ENCODE results near the gene STAT3. TPM values are rescaled to one million over a fixed set of nuclear protein-coding genes. Genes with fewer than 3 reads are reported as not detected.
A peak's percentile ranks its signal among the peaks of the same experiment; 100 is the strongest.
"Not testable (repeated sequence)": the region's sequence is repeated elsewhere in the genome, so short reads cannot be mapped to it uniquely, and the experiment has no call there.

The STAT3 gene
- total and polyA plus RNA-seq, 2 donors (not counting 3 experiments of a cell fraction or from before 2014, with no cell fraction given) = 59.1 to 124 TPM

GRCh38 chr17:42361781-42362186 is 26.5 kb downstream of the STAT3 start:
- Histone ChIP-seq H3K4me1 (ENCODE audit: control insufficient read depth, extremely low read depth, insufficient read depth, low read length) (no peaks in the 10 kb centered on the region), H3K79me2 (ENCODE audit: control insufficient read depth, insufficient read depth, low read length) (peaks cover 82% of the 10 kb centered on the region), H3K27me3 (ENCODE audit: control insufficient read depth in 2 of 2, insufficient read depth in 2 of 2, low read length in 2 of 2) (no peaks in the 10 kb centered on the region), H3K4me2 (ENCODE audit: insufficient read depth, low read length) (no peak overlapping the region), H3K9ac (replicated peaks; ENCODE audit: extremely low read depth, insufficient read depth, low read length) (no peak overlapping the region), H2AFZ (ENCODE audit: low read depth, low read length) (no peak overlapping the region), H3K36me3 (ENCODE audit: control insufficient read depth in 2 of 2, extremely low read depth in 1 of 2, insufficient read depth in 2 of 2, low read length in 2 of 2) (no peaks in the 10 kb centered on the region), H4K20me1 (replicated peaks; ENCODE audit: control insufficient read depth, extremely low read depth, insufficient read depth, low read length) (peaks cover 4% of the 10 kb centered on the region), H3K27ac (ENCODE audit: insufficient read depth, low read depth, low read length) (no peak overlapping the region), H3K9me3 (replicated peaks; ENCODE audit: control insufficient read depth, insufficient read depth, low read length) (no peaks in the 10 kb centered on the region), H3K9me1 (replicated peaks; ENCODE audit: control insufficient read depth, extremely low read depth, insufficient read depth, low read length) (no peaks in the 10 kb centered on the region), H3K4me3 (replicated peaks in 1 of 3; ENCODE audit: insufficient read depth in 1 of 3, low read depth in 1 of 3, low read length in 3 of 3) (no peak overlapping the region)
- intact Hi-C loops (cut with micrococcal nuclease) (no loop called here), dilution Hi-C loops (cut with MboI; ENCODE audit: extremely low pct_ligation_motif_present, low sequenced_read_pairs) (no loop called here)
- CTCF ChIA-PET = interaction anchor here (1.2 to 1.8 kb wide), 2 partner anchors 33 to 156 kb away, joined by 4 to 5 read pairs; no protein-coding TSS in a partner anchor
- POLR2A ChIA-PET = no interaction called here
- no peak for DNase-seq (ENCODE audit: low read depth, low spot score)
- FAIRE-seq = no peak
- BruUV-seq (replicated peaks) = no TSS peak
- no peak for TF ChIP-seq MYC (IDR thresholded peaks at IDR 0.05; ENCODE audit: low read depth, low read length)
- TF ChIP-seq MAX (IDR thresholded peaks at IDR 0.05; ENCODE audit: insufficient read depth, insufficient read length) = no peak
- TF ChIP-seq FOS (IDR thresholded peaks at IDR 0.05; ENCODE audit: borderline replicate concordance, insufficient read depth, low read length) = no peak
- TF ChIP-seq EZH2 (IDR thresholded peaks at IDR 0.05; ENCODE audit: borderline replicate concordance, low read depth, low read length, severe bottlenecking) = no peak
- no peak for TF ChIP-seq JUN (IDR thresholded peaks at IDR 0.05; ENCODE audit: borderline replicate concordance, insufficient read depth, insufficient read length, low read depth)
- no peak for TF ChIP-seq POLR2AphosphoS5 (IDR thresholded peaks at IDR 0.05; ENCODE audit: insufficient read depth, low read depth, low read length)
- no peak for TF ChIP-seq GATA2 (IDR thresholded peaks at IDR 0.05; ENCODE audit: insufficient read depth, insufficient read length, low read depth, low read length)
- no peak for TF ChIP-seq CTCF (IDR thresholded peaks at IDR 0.05; ENCODE audit: extremely low read depth in 1 of 2, insufficient read depth in 1 of 2, low read depth in 1 of 2, low read length in 2 of 2)
- no peak for TF ChIP-seq POLR2A (IDR thresholded peaks at IDR 0.05; ENCODE audit: low read depth, low read length)

GRCh38 chr17:42360388-42360787 is 27.9 kb downstream of the STAT3 start:
- H3K79me2 ChIP-seq (ENCODE audit: control insufficient read depth, insufficient read depth, low read length) = peaks cover 81% of the 10 kb centered on the region
- FAIRE-seq; H3K27me3 ChIP-seq (ENCODE audit: control insufficient read depth in 2 of 2, insufficient read depth in 2 of 2, low read length in 2 of 2); intact Hi-C loops (cut with micrococcal nuclease); dilution Hi-C loops (cut with MboI; ENCODE audit: extremely low pct_ligation_motif_present, low sequenced_read_pairs); POLR2A ChIA-PET; H4K20me1 ChIP-seq (replicated peaks; ENCODE audit: control insufficient read depth, extremely low read depth, insufficient read depth, low read length); H3K9me1 ChIP-seq (replicated peaks; ENCODE audit: control insufficient read depth, extremely low read depth, insufficient read depth, low read length); H3K4me2 ChIP-seq (ENCODE audit: insufficient read depth, low read length); H2AFZ ChIP-seq (ENCODE audit: low read depth, low read length); H3K9ac ChIP-seq (replicated peaks; ENCODE audit: extremely low read depth, insufficient read depth, low read length); H3K36me3 ChIP-seq (ENCODE audit: control insufficient read depth in 2 of 2, extremely low read depth in 1 of 2, insufficient read depth in 2 of 2, low read length in 2 of 2); H3K4me1 ChIP-seq (ENCODE audit: control insufficient read depth, extremely low read depth, insufficient read depth, low read length); BruUV-seq (replicated peaks); H3K4me3 ChIP-seq (replicated peaks in 1 of 3; ENCODE audit: insufficient read depth in 1 of 3, low read depth in 1 of 3, low read length in 3 of 3); H3K27ac ChIP-seq (ENCODE audit: insufficient read depth, low read depth, low read length); H3K9me3 ChIP-seq (replicated peaks; ENCODE audit: control insufficient read depth, insufficient read depth, low read length): not testable (repeated sequence)
- CTCF ChIA-PET = interaction anchor here (0.7 to 1.8 kb wide), 4 partner anchors 11 to 157 kb away, joined by 3 to 5 read pairs (median 4); no protein-coding TSS in a partner anchor
- peak; percentile 15 for DNase-seq (ENCODE audit: low read depth, low spot score)
